Esophagus muscularis mucosa (tissue), 4 donors: ENCODE measurements around the gene SNX27. TPM values are rescaled to one million over a fixed set of nuclear protein-coding genes. Genes with fewer than 3 reads are reported as not detected.

Source experiments
- DNase-seq: peaks from one replicate; pipeline ENCODE4 v3.0.0-alpha.2; 2017; ENCODE audit errors: extremely low spot score
- H3K27ac ChIP-seq, 4 donors: fragments of 200-600 bp; sonication (generic); replicated peaks in 1 of 4; 1 replicate in 3 of 4; 2 replicates in 1 of 4; pipeline ENCODE4 v1.5.1; 2016 to 2019; ENCODE audit warnings: mild to moderate bottlenecking in 1 of 4
- H3K27me3 ChIP-seq, 4 donors: fragments of 200-600 bp; sonication (generic); one replicate each; pipeline versions ENCODE4 v1.5.1 to v1.6.0; 2016 to 2019
- H3K36me3 ChIP-seq, 4 donors: fragments of 200-600 bp; sonication (generic); one replicate each; pipeline ENCODE4 v1.5.1; 2016 to 2019
- H3K4me1 ChIP-seq, 4 donors: fragments of 200-600 bp; sonication (generic); one replicate each; pipeline ENCODE4 v1.5.1; 2016 to 2019
- H3K4me3 ChIP-seq, 4 donors: fragments of 200-600 bp; sonication (generic); 1 replicate in 2 of 4; 2 replicates in 2 of 4; pipeline ENCODE4 v1.5.1; 2016 to 2019; ENCODE audit warnings: mild to moderate bottlenecking in 4 of 4, moderate library complexity in 1 of 4
- H3K9me3 ChIP-seq, 4 donors: fragments of 200-600 bp; sonication (generic); 1 replicate in 3 of 4; 2 replicates in 1 of 4; pipeline ENCODE4 v1.5.1; 2016 to 2019
- EP300 ChIP-seq: sonication (generic); formaldehyde crosslinking; IDR thresholded peaks from one replicate; pipeline ENCODE4 v1.6.1; 2017; ENCODE audit warnings: antibody characterized with exemption
- POLR2A ChIP-seq: fragments of 450-650 bp; IDR thresholded peaks from one replicate; pipeline ENCODE4 v1.6.1; 2017; ENCODE audit warnings: antibody characterized with exemption, moderate library complexity, mild to moderate bottlenecking, low read depth
- POLR2AphosphoS5 ChIP-seq, 2 donors: sonication (generic); formaldehyde crosslinking; IDR thresholded peaks; one replicate each; pipeline ENCODE4 v1.6.1; 2017; ENCODE audit warnings: antibody characterized with exemption in 2 of 2
- WGBS: methylation state at CpG from one replicate; pipeline ENCODE4 v1.1.5; 2018; 5-methylcytosine and 5-hydroxymethylcytosine counted together
- intact Hi-C: fragments of 100-400 bp; cut with DNase I; formaldehyde crosslinking; loops from one replicate; pipeline ENCODE4 v1.15.1; 2023
- total RNA-seq, 4 donors: library from RNA; depleted of rRNA; stranded (reverse); fragments of >200 nt; gene quantifications; one replicate each; pipeline versions ENCODE4 v1.1.0 to v1.2.1, GENCODE V29; 2016
- TF ChIP-seq, protein P1 (sequence below), 3 experiments: fragments of 200-600 bp in 2 of 3; fragments of 450-650 bp in 1 of 3; sonication (generic) in 2 of 3; IDR thresholded peaks; one replicate each; pipeline ENCODE4 v1.5.1; 2017 to 2019; ENCODE audit warnings: antibody characterized with exemption in 3 of 3, mild to moderate bottlenecking in 2 of 3, moderate library complexity in 1 of 3

Gene SNX27
- total RNA-seq, 4 donors from 2014 or later = 39.4 to 55.4 (median 49.6) TPM

DNA sequence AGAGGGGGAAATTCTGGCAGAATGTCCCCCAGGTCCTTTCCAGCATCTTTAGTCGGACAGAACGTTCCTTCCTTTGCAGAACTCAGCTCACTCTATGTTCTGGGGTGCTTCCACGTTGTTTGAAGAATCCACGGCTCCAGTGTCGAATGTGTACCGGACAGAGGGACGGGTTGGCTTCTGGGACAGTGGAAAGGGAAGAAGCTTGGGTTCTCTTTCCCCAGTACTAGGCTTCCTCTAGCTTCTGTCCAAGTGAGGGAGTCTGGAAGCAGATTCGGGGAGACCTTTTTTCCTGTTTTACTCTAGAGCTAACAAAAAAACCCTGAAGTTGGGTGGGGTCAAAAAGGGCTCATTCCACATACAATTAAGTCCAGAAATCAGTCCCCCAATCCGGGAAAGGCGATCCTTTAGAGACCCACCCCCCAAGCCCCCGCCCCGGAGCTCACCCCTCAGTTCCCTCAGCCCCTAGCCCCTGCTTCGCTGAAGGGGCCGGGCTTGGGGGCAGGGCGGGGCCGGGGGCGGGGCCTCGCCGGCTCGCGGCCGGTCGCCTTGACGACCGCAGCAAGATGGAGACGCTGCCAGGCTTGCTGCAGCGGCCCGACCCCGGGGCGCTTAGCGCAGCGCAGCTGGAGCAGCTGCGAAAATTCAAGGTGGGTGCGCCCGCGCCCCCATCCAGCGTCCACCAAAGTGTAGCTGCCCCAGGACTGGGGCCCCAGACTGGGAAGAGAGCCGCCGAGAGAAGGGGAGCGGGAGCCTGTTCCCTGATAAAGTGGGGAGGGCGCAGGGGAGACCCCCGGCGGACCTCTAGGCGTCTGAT lies 109.3 kb downstream of the SNX27 start, which contains the start of gene RIIAD1:
TSS of gene RIIAD1 (plus strand) at position 549 of the 814 bp plus-strand sequence. CDS start at position 564, 15 bp downstream.
- Histone ChIP-seq H3K27me3 (peaks cover 0 to 8% (median 2%) of the 10 kb centered on the region in 4 donors), H3K9me3 (no peaks in the 10 kb centered on the region), H3K27ac (peak within 1 kb of the TSS; percentile 82 to 90 (median 84)), H3K4me1 (peaks cover 40 to 53% (median 47%) of the 10 kb centered on the region in 4 donors), H3K4me3 (peak within 1 kb of the TSS; percentile 60 to 62 (median 60)), H3K36me3 (no peaks in the 10 kb centered on the region)
- DNase-seq = no peak
- intact Hi-C loops = no loop called here
- TF ChIP-seq EP300 (no peak), POLR2A (no peak), POLR2AphosphoS5 (IDR thresholded peaks at IDR 0.05) (no peak)
- TF ChIP-seq, protein P1, sequence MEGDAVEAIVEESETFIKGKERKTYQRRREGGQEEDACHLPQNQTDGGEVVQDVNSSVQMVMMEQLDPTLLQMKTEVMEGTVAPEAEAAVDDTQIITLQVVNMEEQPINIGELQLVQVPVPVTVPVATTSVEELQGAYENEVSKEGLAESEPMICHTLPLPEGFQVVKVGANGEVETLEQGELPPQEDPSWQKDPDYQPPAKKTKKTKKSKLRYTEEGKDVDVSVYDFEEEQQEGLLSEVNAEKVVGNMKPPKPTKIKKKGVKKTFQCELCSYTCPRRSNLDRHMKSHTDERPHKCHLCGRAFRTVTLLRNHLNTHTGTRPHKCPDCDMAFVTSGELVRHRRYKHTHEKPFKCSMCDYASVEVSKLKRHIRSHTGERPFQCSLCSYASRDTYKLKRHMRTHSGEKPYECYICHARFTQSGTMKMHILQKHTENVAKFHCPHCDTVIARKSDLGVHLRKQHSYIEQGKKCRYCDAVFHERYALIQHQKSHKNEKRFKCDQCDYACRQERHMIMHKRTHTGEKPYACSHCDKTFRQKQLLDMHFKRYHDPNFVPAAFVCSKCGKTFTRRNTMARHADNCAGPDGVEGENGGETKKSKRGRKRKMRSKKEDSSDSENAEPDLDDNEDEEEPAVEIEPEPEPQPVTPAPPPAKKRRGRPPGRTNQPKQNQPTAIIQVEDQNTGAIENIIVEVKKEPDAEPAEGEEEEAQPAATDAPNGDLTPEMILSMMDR (IDR thresholded peaks at IDR 0.05) = no peak
- WGBS = 4% methylated on average over 28 of the region's 44 CpGs

DNA sequence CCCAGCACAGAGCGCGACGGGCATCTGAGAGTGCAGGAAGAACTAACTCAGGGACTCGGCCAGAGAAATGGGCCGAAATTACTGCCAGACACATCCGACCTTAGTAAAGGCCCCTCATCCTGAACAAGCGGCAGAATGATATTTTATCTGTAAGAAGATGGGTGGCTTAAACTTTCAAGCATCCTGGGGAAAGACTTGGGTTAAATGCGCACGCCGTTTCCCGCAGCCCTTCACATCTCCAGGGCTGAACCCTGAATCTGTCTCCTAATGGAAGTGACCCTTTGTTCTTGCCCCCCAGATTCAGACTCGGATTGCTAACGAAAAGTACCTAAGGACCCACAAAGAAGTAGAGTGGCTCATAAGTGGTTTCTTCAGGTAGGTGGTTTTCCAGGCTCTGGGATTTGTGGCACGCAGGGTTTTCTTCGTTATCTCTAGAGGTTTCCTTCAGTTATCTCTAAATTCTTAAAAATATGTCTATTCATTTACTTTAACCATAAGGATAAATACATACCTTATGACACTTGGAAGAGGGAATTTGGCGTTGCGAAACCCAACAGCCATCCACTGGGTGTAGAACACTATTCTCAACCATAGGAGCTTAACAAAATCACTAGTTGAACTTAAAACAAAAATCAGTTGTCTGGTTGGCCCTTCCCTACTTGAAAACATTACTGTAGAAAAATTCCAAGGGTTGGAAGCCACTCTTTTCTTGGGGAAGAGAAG lies 110.1 kb downstream of the SNX27 start:
- TF ChIP-seq EP300 (no peak), POLR2A (no peak), POLR2AphosphoS5 (IDR thresholded peaks at IDR 0.05) (no peak)
- TF ChIP-seq, protein P1 (IDR thresholded peaks at IDR 0.05) = no peak
- Histone ChIP-seq H3K4me3 (peak overlapping the region; percentile 60 to 62 (median 60)), H3K9me3 (no peaks in the 10 kb centered on the region), H3K36me3 (no peaks in the 10 kb centered on the region), H3K27ac (peak overlapping the region; percentile 82 to 90 (median 84)), H3K4me1 (peaks cover 32 to 45% (median 41%) of the 10 kb centered on the region in 4 donors), H3K27me3 (peaks cover 0 to under 1% (median 0%) of the 10 kb centered on the region in 4 donors)
- WGBS = 42% methylated on average over 17 of the region's 17 CpGs
- intact Hi-C loops = no loop called here
- no peak for DNase-seq

DNA sequence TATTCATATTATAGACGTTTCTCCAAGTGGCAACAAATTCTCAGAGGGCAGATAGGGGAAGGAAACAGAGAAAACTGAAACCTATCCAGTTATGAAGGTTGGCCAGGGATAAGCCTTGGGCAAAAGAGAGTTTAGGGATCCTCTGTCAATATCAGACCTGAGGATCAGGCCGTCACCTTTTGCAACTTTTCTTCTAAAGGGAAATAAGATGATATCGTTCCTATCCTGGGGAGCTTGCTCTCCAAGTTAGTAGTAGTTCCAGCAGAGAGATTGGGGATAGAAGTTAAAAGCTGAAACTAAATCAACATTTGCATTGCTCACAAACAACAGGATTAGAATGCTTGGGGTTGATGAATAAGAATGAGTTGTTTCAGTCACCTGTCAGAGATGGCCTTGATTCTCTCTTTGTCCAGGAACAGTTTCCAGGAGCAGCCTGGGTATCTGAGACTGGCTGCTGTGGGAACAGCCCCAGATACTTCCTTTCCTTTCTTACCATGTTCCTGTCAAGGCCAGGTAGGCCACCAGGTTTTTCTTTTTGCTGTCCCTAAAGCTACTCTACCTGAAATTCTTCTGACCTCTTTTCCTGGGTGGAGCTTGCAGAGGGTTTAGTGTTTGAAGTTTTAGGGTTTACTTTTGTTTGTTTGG lies 112.0 kb downstream of the SNX27 start:
- no peak for DNase-seq
- H3K27ac ChIP-seq = no peak overlapping the region
- no peaks in the 10 kb centered on the region for H3K27me3 ChIP-seq
- WGBS = 54% methylated on average over 3 of the region's 3 CpGs
- no peak overlapping the region for H3K4me3 ChIP-seq
- peaks cover 32 to 41% (median 36%) of the 10 kb centered on the region in 4 donors for H3K4me1 ChIP-seq
- H3K9me3 ChIP-seq = no peaks in the 10 kb centered on the region
- TF ChIP-seq POLR2A (no peak), EP300 (no peak), POLR2AphosphoS5 (IDR thresholded peaks at IDR 0.05) (no peak)
- TF ChIP-seq, protein P1 (IDR thresholded peaks at IDR 0.05) = no peak
- intact Hi-C loops = no loop called here
- no peaks in the 10 kb centered on the region for H3K36me3 ChIP-seq

DNA sequence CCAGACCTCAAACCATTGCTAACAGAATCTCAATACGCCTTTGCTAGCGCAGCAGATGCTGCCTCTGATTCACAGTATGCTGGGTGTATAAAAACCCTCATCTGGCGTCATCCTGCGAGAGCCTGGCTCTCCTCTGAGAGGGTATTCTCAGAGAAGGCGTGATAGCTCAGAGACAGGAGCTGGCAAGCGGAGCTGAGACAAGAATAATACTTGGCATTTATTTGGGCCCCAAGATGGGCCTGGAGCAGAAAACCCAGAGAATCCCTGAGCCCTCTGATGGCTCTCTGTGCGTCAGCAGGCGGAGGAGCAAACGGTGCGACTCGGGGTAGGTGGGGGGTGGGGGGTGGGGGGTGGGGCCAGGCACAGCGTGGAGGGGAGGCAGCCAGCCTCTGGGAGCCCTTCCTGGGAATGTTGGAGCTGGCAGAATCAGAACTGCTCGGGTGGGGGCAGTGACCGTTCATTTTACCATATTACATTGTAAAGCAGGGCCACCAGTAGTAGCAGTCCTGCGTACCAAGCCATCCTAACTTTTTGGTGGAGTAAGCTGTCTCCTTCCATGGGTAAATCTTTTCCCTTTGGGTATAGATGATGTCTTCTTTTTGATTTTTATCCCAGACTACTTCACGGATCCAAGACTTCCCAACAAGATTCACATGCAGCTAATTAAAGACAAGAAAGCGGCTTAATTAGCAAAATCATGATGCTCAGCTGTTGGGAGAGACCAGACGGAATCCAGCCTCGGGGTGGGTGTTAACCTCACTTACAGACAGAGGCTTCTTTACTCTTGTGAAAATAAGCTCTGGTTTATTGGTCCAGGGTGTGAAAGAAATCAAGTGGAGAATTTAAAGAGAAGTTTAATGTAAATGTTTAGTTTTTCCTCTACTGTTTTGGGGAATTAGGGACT lies 116.6 kb downstream of the SNX27 start:
- DNase-seq = no peak
- H3K9me3 ChIP-seq = no peaks in the 10 kb centered on the region
- H3K27ac ChIP-seq = peak overlapping the region; percentile 76 to 83 (median 80)
- 23% methylated on average over 15 of the region's 19 CpGs for WGBS
- H3K36me3 ChIP-seq = no peaks in the 10 kb centered on the region
- peaks cover 8 to 21% (median 16%) of the 10 kb centered on the region in 4 donors for H3K4me1 ChIP-seq
- peak overlapping the region; percentile 20 to 39 (median 36) for H3K4me3 ChIP-seq
- intact Hi-C loops = no loop called here
- H3K27me3 ChIP-seq = no peaks in the 10 kb centered on the region
- TF ChIP-seq POLR2A (no peak), POLR2AphosphoS5 (IDR thresholded peaks at IDR 0.05) (peak; percentile 53 to 76), EP300 (no peak)
- TF ChIP-seq, protein P1 (IDR thresholded peaks at IDR 0.05) = no peak
